Central memory CD8-positive, alpha-beta T cell (primary cell): Measurements from ENCODE around the gene EP300.
"Not testable (repeated sequence)": the region's sequence is repeated elsewhere in the genome, so short reads cannot be mapped to it uniquely, and the experiment has no call there.

Source experiments
- ATAC-seq: fragments of 150-1000 bp; cut with Tn5 transposase; replicated peaks from 2 replicates; pipeline ENCODE4 v1.10.0; 2022; ENCODE audit warnings: mild to moderate bottlenecking, moderate FRiP score, moderate number of reproducible peaks; ENCODE audit not compliant: poor library complexity, severe bottlenecking; ENCODE audit errors: extremely low read depth
- DNase-seq, 2 donors: peaks; one replicate each; pipeline ENCODE4 v3.0.0; 2021; ENCODE audit warnings: low spot score in 2 of 2
- H3K27ac Mint-ChIP-seq: one replicate; pipeline ENCODE4 v1.8.0; 2022; ENCODE audit warnings: low read depth, mild to moderate bottlenecking, moderate library complexity, mixed read lengths
- H3K27me3 Mint-ChIP-seq: one replicate; pipeline ENCODE4 v1.8.0; 2022; ENCODE audit warnings: mixed read lengths
- H3K36me3 Mint-ChIP-seq: one replicate; pipeline ENCODE4 v1.8.0; 2022; ENCODE audit warnings: mild to moderate bottlenecking, moderate library complexity, mixed read lengths; ENCODE audit not compliant: insufficient read depth
- H3K4me1 Mint-ChIP-seq: one replicate; pipeline ENCODE4 v1.8.0; 2022; ENCODE audit warnings: mixed read lengths
- H3K4me3 Mint-ChIP-seq: one replicate; pipeline ENCODE4 v1.8.0; 2022; ENCODE audit warnings: mild to moderate bottlenecking, moderate library complexity, mixed read lengths
- H3K9me3 Mint-ChIP-seq: one replicate; pipeline ENCODE4 v1.8.0; 2022; ENCODE audit warnings: mixed read lengths

The EP300 gene

GRCh38 chr22:41092023-41092817, at the start of gene EP300:
Gene EP300 (plus strand): TSS chr22:41092592. CDS start chr22:41093005, 413 bp downstream.
- peak; percentile 56 for ATAC-seq
- H3K4me3 Mint-ChIP-seq = peak within 1 kb of the TSS; percentile 100
- H3K27me3 Mint-ChIP-seq = no peaks in the 10 kb centered on the region
- H3K36me3 Mint-ChIP-seq = peaks cover 25% of the 10 kb centered on the region
- peak within 1 kb of the TSS; percentile 100 for H3K27ac Mint-ChIP-seq
- peaks cover 43% of the 10 kb centered on the region for H3K4me1 Mint-ChIP-seq
- no peaks in the 10 kb centered on the region for H3K9me3 Mint-ChIP-seq
- DNase-seq = peak; percentile 71 to 78

DNA sequence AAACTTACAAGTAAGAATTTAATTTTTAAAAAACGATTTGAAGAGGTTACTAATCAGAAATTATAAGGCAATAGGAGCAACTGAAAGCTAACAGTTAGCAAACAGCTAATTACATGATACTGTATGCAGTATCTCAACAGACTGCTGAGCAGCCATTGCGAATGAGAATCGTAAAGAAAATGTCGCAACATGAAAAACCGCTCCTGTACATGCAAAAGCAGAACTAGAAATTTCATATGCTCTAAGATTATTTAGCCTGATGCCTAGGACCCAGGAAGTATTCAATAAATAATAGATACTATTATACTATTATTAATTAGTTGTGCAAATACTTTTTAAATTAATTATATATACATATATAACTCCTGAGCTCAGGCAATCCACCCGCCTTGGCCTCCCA, 48.7 kb upstream of the EP300 start:
- ATAC-seq (no peak), DNase-seq (no peak)
- peaks cover 2% of the 10 kb centered on the region for H3K36me3 Mint-ChIP-seq
- no peaks in the 10 kb centered on the region for H3K9me3 Mint-ChIP-seq
- H3K4me1 Mint-ChIP-seq = no peaks in the 10 kb centered on the region
- H3K27me3 Mint-ChIP-seq = peaks cover 17% of the 10 kb centered on the region
- no peak overlapping the region for H3K27ac Mint-ChIP-seq
- H3K4me3 Mint-ChIP-seq = no peak overlapping the region

GRCh38 chr22:41045575-41045974, 46.8 kb upstream of the EP300 start:
- not testable (repeated sequence) for H3K36me3 Mint-ChIP-seq, DNase-seq, H3K4me1 Mint-ChIP-seq, H3K27ac Mint-ChIP-seq, H3K27me3 Mint-ChIP-seq, H3K4me3 Mint-ChIP-seq, ATAC-seq, H3K9me3 Mint-ChIP-seq

DNA sequence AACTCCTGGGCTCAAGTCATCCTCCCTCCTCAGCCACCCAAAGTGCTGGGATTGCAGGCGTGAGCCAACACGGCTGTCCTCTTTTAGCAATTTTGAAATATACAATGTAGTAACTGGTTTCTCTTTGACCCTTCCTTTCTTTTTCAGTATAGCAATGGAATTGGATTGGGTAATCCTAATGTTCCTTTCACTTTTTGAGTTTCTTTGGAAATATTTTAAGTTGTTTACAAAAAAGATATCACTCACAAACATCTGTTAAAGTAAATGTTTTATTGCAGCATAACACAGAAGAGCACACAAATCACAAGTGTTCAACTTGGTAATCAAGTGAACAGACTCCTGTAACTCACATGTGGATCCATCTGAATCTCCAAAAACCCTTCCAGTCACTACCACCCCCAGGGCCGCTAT, 44.6 kb upstream of the EP300 start:
- Mint-ChIP-seq H3K36me3 (peaks cover 2% of the 10 kb centered on the region), H3K4me1 (no peaks in the 10 kb centered on the region), H3K9me3 (no peaks in the 10 kb centered on the region), H3K27ac (no peak overlapping the region), H3K4me3 (no peak overlapping the region), H3K27me3 (peaks cover under 1% of the 10 kb centered on the region)
- no peak for DNase-seq
- no peak for ATAC-seq

- DNase-seq, H3K4me1 Mint-ChIP-seq, H3K27me3 Mint-ChIP-seq, H3K36me3 Mint-ChIP-seq, H3K9me3 Mint-ChIP-seq, H3K27ac Mint-ChIP-seq, H3K4me3 Mint-ChIP-seq, ATAC-seq: not testable (repeated sequence)
These were observed 44.0 kb upstream of the EP300 start for GRCh38 chr22:41048345-41048744.

DNA sequence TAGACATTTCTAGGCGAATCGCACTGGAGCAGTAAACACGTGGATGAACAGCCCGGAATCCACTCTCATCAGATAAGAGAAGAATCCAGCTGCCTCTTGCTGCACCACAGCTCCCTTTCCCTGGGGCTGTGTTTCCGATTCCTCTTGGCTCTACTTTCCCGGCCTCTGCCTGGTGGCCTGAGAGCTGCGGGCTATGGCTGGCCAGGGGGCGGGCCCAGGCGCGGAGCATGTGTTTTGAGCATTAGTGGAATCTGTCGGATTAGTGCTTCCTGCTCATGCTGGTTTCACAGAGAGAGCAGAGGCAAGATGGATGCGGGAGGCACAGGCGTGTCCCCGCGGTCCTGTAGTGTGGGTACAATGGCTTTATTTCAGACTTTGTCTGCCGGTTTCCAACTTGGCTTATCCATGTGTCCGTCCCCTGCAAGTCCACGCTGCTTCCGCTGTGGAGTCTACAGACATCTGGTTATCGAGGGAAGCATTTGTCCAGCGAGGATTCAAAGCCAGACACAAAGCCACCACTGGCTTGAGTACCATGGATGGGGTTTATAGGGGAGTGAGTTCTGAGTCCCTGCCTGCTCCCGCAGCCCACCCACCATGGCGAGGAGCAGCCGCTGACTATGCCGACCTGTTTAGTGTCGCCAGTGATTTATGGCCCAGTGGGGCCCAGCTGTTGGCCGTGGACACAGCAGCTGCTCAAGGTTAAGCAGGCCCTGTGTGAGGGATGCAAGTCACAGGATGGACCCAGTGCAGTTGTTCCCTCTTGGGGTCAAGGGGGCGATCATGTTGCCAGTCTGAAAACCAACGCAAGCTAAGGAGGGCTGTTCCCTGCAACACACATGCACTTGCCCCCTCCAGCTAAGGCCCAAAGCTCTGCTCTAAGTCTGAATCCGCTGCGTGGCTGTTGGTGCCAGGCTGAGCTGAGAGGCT, 43.3 kb upstream of the EP300 start:
- no peaks in the 10 kb centered on the region for H3K4me1 Mint-ChIP-seq
- no peaks in the 10 kb centered on the region for H3K9me3 Mint-ChIP-seq
- no peaks in the 10 kb centered on the region for H3K27me3 Mint-ChIP-seq
- no peak for DNase-seq
- no peak overlapping the region for H3K27ac Mint-ChIP-seq
- H3K36me3 Mint-ChIP-seq = peaks cover 2% of the 10 kb centered on the region
- H3K4me3 Mint-ChIP-seq = no peak overlapping the region
- no peak for ATAC-seq

DNA sequence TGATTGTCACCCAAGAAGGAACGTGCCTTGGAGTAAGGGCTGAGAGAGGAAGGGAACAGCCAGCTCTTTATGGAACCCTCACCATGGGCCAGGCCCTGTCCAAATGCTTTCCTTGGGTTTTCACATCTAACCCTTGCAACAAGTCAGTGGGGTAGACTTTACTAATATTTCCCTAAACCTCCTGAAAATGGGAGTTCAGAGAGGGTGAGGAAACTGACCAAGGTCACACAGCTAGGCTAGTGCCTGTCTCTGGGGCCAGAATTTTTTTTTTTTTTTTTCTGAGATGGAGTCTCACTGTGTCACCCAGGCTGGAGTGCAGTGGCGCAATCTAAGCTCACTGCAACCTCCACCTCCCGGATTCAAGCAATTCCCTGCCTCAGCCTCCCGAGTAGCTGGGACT, 42.6 kb upstream of the EP300 start:
- H3K4me3 Mint-ChIP-seq, H3K27ac Mint-ChIP-seq, H3K4me1 Mint-ChIP-seq, H3K9me3 Mint-ChIP-seq, H3K36me3 Mint-ChIP-seq, ATAC-seq, DNase-seq, H3K27me3 Mint-ChIP-seq: not testable (repeated sequence)

DNA sequence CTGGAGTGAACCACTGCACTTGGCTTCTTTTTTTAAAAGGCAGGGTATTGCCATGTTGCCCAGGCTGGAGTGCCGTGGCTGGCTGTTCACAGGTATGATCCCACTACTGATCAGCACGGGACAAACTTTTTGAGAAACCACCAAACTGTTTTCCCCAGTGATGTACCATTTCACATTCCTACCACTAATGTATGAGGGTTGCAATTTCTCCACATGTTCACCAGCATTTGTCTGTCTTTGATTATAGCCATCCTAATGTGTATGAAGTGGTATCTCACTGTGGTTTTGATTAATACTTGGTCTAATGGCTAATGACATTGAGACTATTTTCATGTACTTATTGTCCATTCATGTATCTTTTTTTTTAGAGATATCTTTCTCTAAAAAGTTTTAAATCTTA, 41.5 kb upstream of the EP300 start:
- ATAC-seq (no peak), DNase-seq (no peak)
- no peak overlapping the region for H3K27ac Mint-ChIP-seq
- H3K4me3 Mint-ChIP-seq = no peak overlapping the region
- H3K36me3 Mint-ChIP-seq = peaks cover 2% of the 10 kb centered on the region
- no peaks in the 10 kb centered on the region for H3K4me1 Mint-ChIP-seq
- H3K27me3 Mint-ChIP-seq = no peaks in the 10 kb centered on the region
- H3K9me3 Mint-ChIP-seq = no peaks in the 10 kb centered on the region

DNA sequence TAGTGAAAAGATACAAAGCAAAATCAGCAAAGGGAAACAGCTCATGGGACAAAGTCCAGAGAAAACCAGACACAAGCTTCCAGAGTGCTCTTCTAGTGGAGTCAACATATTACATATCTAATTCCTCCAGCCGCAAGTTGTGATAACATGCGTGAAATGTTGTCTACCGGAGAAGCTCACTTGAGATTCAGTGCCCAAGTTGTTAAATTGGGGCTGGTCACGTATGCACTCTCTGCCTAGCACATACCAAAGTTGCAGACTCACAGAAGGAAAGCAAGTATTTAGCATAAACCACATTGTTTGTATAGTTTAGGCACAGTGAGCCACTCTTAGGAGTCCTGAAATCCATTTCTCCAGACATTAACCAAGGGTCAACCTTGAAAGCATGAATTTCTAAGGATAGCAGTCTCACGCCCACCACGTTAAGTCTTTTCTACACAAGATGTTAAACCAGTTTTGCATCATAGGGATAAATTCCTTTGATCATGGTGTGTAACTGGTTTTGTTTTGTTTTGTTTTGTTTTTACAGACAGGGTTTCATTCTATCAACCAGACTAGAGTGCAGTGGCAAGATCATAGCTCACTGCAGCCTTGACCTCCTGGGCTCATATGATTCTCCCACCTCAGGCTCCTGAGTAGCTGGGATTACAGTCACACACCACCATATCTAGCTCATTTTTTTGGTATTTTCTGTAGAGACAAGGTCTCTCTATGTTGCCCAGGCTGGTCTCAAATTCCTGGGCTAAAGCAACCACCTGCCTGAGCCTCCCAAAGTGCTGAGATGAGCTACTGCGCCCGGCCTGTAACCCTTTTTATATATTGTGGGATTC, 39.5 kb upstream of the EP300 start:
- Mint-ChIP-seq H3K4me1 (no peaks in the 10 kb centered on the region), H3K36me3 (peaks cover 2% of the 10 kb centered on the region), H3K4me3 (no peak overlapping the region), H3K27ac (no peak overlapping the region), H3K27me3 (no peaks in the 10 kb centered on the region), H3K9me3 (no peaks in the 10 kb centered on the region)
- no peak for ATAC-seq
- no peak for DNase-seq

DNA sequence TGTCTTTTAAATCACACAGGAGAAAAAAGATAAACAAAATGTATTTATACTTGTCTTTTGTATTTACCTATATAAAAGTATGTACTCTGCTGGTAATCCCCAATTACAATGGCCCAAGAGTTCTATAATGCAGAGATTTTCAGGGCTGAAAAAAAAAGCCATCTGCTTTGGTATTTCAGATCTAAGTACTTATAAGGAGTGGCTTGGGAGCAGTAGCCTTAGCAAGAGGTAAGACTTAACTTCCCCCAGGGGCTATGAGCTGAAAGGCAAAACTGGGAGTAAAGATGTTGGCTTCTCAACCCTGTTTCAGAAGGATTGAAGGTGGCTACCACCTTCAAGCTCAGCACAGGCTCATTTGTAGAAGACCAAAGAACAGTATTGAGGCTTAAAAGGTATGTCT, 35.3 kb upstream of the EP300 start:
- ATAC-seq = no peak
- DNase-seq = no peak
- H3K9me3 Mint-ChIP-seq = no peaks in the 10 kb centered on the region
- no peaks in the 10 kb centered on the region for H3K27me3 Mint-ChIP-seq
- H3K4me1 Mint-ChIP-seq = no peaks in the 10 kb centered on the region
- no peak overlapping the region for H3K4me3 Mint-ChIP-seq
- H3K36me3 Mint-ChIP-seq = no peaks in the 10 kb centered on the region
- H3K27ac Mint-ChIP-seq = no peak overlapping the region

- H3K9me3 Mint-ChIP-seq = no peaks in the 10 kb centered on the region
- DNase-seq = no peak
- no peaks in the 10 kb centered on the region for H3K36me3 Mint-ChIP-seq
- H3K4me1 Mint-ChIP-seq = no peaks in the 10 kb centered on the region
- no peak overlapping the region for H3K4me3 Mint-ChIP-seq
- no peak overlapping the region for H3K27ac Mint-ChIP-seq
- no peak for ATAC-seq
- no peaks in the 10 kb centered on the region for H3K27me3 Mint-ChIP-seq
These were observed 30.2 kb upstream of the EP300 start for GRCh38 chr22:41062146-41062545.

DNA sequence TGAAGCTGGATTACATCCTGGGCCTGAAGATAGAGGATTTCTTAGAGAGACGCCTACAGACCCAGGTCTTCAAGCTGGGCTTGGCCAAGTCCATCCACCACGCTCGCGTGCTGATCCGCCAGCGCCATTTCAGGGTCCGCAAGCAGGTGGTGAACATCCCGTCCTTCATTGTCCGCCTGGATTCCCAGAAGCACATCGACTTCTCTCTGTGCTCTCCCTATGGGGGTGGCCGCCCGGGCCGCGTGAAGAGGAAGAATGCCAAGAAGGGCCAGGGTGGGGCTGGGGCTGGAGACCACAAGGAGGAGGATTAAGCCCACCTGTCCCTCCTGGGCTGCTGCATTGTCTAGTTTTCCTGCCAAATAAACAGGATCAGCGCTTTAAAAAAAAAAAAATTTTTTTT, 28.1 kb upstream of the EP300 start:
- not testable (repeated sequence) for H3K4me3 Mint-ChIP-seq, H3K27me3 Mint-ChIP-seq, H3K27ac Mint-ChIP-seq, H3K9me3 Mint-ChIP-seq, DNase-seq, H3K4me1 Mint-ChIP-seq, H3K36me3 Mint-ChIP-seq, ATAC-seq
